Upper lobe of left lung (tissue), 6 donors: ENCODE results near the gene KCNC1. TPM values are rescaled to one million over a fixed set of nuclear protein-coding genes. Genes with fewer than 3 reads are reported as not detected.

ENCODE experiments used
- ATAC-seq, 2 donors: fragments of 200-7000 bp; cut with Tn5 transposase; one replicate each; pipeline ENCODE4 v1.9.1; 2022; ENCODE audit warnings: mild to moderate bottlenecking in 2 of 2, moderate library complexity in 2 of 2; ENCODE audit not compliant: low FRiP score in 2 of 2
- DNase-seq, 2 donors: peaks; one replicate each; pipeline ENCODE4 v3.0.0-alpha.2; 2019 to 2020
- H3K27ac ChIP-seq, 4 donors: fragments of 200-600 bp; sonication (generic); one replicate each; pipeline ENCODE4 v1.5.1; 2016 to 2019
- H3K27me3 ChIP-seq, 4 donors: fragments of 200-600 bp; sonication (generic); one replicate each; pipeline ENCODE4 v1.5.1; 2017 to 2019
- H3K36me3 ChIP-seq, 4 donors: fragments of 200-600 bp; sonication (generic); one replicate each; pipeline ENCODE4 v1.5.1; 2016 to 2019
- H3K4me1 ChIP-seq, 4 donors: fragments of 200-600 bp; sonication (generic); one replicate each; pipeline ENCODE4 v1.5.1; 2018 to 2019
- H3K4me3 ChIP-seq, 4 donors: fragments of 200-600 bp; sonication (generic); one replicate each; pipeline ENCODE4 v1.5.1; 2017 to 2019; ENCODE audit warnings: mild to moderate bottlenecking in 2 of 4, moderate library complexity in 1 of 4
- H3K9me3 ChIP-seq, 4 donors: fragments of 200-600 bp; sonication (generic); one replicate each; pipeline ENCODE4 v1.5.1; 2018 to 2019
- EP300 ChIP-seq, 4 donors: sonication (generic); formaldehyde crosslinking; IDR thresholded peaks; one replicate each; pipeline ENCODE4 v1.5.1; 2017; ENCODE audit warnings: antibody characterized with exemption in 4 of 4, control low read depth in 2 of 4
- POLR2A ChIP-seq, 4 donors: fragments of 450-650 bp; IDR thresholded peaks; one replicate each; pipeline ENCODE4 v1.5.1; 2016 to 2017; ENCODE audit warnings: antibody characterized with exemption in 4 of 4, mild to moderate bottlenecking in 2 of 4
- POLR2AphosphoS5 ChIP-seq, 2 donors: sonication (generic); formaldehyde crosslinking; IDR thresholded peaks; one replicate each; pipeline ENCODE4 v1.5.1; 2017; ENCODE audit warnings: antibody characterized with exemption in 2 of 2
- WGBS, 2 donors: methylation state at CpG; one replicate each; pipeline ENCODE4 v1.1.5; 2017 to 2018; 5-methylcytosine and 5-hydroxymethylcytosine counted together
- total RNA-seq, 6 donors: library from RNA; depleted of rRNA in 4 of 6; stranded (reverse); fragments of >200 nt in 4 of 6; gene quantifications; one replicate each; pipeline versions ENCODE4 v1.1.0 to v1.2.1, GENCODE V29; 2016 to 2021
- TF ChIP-seq, protein P1 (sequence below), 6 experiments: fragments of 450-650 bp in 4 of 6; fragments of 200-600 bp in 2 of 6; sonication (generic) in 2 of 6; IDR thresholded peaks; one replicate each; pipeline ENCODE4 v1.5.1; 2016 to 2019; ENCODE audit warnings: antibody characterized with exemption in 6 of 6
- donor health status: DM: no; HTN: no; CAD: no; lungs with moderate emphysema.
- donor health status: DM: no; HTN: yes; CAD: no; lungs with severe emphysema.

KCNC1 gene
- total RNA-seq, 6 donors from 2014 or later: not detected

GRCh38 chr11:17740649-17741235 is 6.2 kb downstream of the KCNC1 start:
- Histone ChIP-seq H3K27me3 (peaks cover 0 to 31% (median 14%) of the 10 kb centered on the region in 4 donors), H3K27ac (no peak overlapping the region), H3K4me1 (peaks cover 0 to 6% (median under 1%) of the 10 kb centered on the region in 4 donors), H3K9me3 (no peaks in the 10 kb centered on the region), H3K4me3 (no peak overlapping the region), H3K36me3 (no peaks in the 10 kb centered on the region)
- TF ChIP-seq EP300 (IDR thresholded peaks at IDR 0.05): no peak
- no peak for TF ChIP-seq POLR2AphosphoS5 (IDR thresholded peaks at IDR 0.05)
- TF ChIP-seq POLR2A (IDR thresholded peaks at IDR 0.05): no peak
- TF ChIP-seq, protein P1, sequence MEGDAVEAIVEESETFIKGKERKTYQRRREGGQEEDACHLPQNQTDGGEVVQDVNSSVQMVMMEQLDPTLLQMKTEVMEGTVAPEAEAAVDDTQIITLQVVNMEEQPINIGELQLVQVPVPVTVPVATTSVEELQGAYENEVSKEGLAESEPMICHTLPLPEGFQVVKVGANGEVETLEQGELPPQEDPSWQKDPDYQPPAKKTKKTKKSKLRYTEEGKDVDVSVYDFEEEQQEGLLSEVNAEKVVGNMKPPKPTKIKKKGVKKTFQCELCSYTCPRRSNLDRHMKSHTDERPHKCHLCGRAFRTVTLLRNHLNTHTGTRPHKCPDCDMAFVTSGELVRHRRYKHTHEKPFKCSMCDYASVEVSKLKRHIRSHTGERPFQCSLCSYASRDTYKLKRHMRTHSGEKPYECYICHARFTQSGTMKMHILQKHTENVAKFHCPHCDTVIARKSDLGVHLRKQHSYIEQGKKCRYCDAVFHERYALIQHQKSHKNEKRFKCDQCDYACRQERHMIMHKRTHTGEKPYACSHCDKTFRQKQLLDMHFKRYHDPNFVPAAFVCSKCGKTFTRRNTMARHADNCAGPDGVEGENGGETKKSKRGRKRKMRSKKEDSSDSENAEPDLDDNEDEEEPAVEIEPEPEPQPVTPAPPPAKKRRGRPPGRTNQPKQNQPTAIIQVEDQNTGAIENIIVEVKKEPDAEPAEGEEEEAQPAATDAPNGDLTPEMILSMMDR (IDR thresholded peaks at IDR 0.05): no peak
- 48 to 67% methylated on average over 5 of the region's 7 CpGs for WGBS, 2 donors
- DNase-seq: no peak
- ATAC-seq: no peak

DNA sequence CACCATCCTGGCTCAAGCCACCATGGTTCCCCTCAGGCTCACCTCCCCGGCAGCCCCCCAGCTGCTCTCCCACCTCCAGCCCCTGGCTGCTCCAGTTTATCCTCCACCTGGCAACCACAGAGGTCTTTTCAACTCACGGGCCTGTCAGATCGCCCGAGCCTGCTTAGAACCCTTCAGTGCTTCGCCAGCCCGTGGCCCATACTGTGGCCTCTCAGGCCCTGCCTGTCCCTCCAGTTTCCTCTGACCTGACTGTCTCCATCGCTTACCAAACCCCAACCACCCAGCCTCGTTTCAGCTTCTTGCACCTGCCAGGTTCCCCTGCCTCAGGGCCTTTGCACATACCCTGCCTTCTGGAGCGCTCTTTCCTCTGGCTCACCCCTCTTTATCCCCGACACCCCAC is 6.9 kb downstream of the KCNC1 start:
- peaks cover 0 to 23% (median 11%) of the 10 kb centered on the region in 4 donors for H3K27me3 ChIP-seq
- no peaks in the 10 kb centered on the region for H3K36me3 ChIP-seq
- peak in 1 of 2 donors; percentile 54 for DNase-seq
- H3K4me1 ChIP-seq: no peaks in the 10 kb centered on the region
- H3K27ac ChIP-seq: no peak overlapping the region
- H3K9me3 ChIP-seq: no peaks in the 10 kb centered on the region
- 88 to 91% methylated on average over 10 of the region's 10 CpGs for WGBS, 2 donors
- no peak overlapping the region for H3K4me3 ChIP-seq
- no peak for TF ChIP-seq EP300 (IDR thresholded peaks at IDR 0.05)
- TF ChIP-seq POLR2AphosphoS5 (IDR thresholded peaks at IDR 0.05): no peak
- no peak for TF ChIP-seq POLR2A (IDR thresholded peaks at IDR 0.05)
- TF ChIP-seq, protein P1 (IDR thresholded peaks at IDR 0.05): no peak
- no peak for ATAC-seq

DNA sequence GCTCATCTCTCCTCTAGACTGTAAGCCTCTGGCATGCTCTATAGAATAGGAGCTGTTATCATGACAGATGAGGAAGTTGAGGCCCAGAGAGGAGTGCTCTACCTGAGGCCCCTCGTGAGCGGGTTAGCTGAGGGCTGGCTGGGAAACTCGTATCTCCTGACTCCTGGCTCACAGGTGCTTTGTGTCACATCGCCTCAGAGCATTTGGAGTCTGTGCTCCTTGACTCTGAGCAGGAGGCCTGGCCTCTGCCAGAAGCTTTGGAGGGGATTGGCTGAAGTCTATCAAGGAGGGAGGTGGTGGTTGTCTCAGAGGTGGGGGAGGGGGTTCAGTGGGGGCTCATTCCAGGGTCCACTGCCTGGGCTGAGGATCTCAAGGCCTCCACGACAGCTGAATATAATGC is 7.4 kb downstream of the KCNC1 start:
- Histone ChIP-seq H3K9me3 (no peaks in the 10 kb centered on the region), H3K4me3 (no peak overlapping the region), H3K27ac (no peak overlapping the region), H3K36me3 (no peaks in the 10 kb centered on the region), H3K4me1 (no peaks in the 10 kb centered on the region), H3K27me3 (peaks cover 0 to 18% (median 9%) of the 10 kb centered on the region in 4 donors)
- TF ChIP-seq POLR2AphosphoS5 (IDR thresholded peaks at IDR 0.05): no peak
- DNase-seq (no peak), ATAC-seq (no peak)
- 46 to 67% methylated on average over 4 to 5 of the region's 5 CpGs for WGBS, 2 donors

DNA sequence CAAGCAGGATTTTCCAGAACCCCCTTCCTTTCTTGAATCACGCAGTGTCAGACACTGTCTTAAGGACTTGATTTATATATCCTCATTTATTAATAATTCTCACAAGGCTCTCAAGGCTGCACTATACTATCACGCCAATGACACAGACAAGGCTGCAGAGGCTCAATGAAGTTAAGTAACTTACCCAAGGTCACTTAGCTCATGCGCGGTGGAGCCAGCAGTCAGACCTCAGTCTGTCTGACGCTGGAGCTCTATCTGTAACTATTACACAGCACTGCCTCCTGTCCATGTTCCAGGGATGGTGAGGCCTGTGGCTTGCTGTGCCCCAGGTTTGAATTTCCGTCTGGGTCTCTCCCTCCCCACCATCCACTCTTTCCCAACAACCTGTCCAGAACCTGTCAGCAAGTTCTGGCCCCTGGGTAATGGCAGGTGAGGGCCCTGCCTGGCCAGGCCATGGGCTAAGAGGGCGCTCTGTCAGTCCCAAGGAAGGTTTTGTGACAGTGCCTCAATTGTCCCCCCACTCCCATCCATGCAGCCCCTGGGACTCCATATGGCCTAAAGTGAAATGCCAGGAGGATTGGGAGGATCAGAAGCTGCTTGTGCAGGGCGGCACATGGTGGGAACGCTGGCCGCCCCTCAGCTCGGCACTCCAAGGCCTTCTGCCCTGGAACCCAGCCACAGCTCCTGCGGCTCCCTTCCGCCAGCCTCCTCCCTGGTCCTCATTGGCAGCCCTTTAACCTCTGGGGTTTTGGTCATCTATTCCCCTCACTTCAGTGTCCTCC is 8.6 kb downstream of the KCNC1 start:
- no peak overlapping the region for H3K27ac ChIP-seq
- no peaks in the 10 kb centered on the region for H3K4me1 ChIP-seq
- DNase-seq: no peak
- TF ChIP-seq POLR2AphosphoS5 (IDR thresholded peaks at IDR 0.05) (no peak), EP300 (IDR thresholded peaks at IDR 0.05) (no peak), POLR2A (IDR thresholded peaks at IDR 0.05) (no peak)
- TF ChIP-seq, protein P1 (IDR thresholded peaks at IDR 0.05): no peak
- H3K36me3 ChIP-seq: no peaks in the 10 kb centered on the region
- peaks cover 0 to 7% (median 3%) of the 10 kb centered on the region in 4 donors for H3K27me3 ChIP-seq
- 84 to 90% methylated on average over 13 of the region's 13 CpGs for WGBS, 2 donors
- ATAC-seq: no peak
- H3K9me3 ChIP-seq: no peaks in the 10 kb centered on the region
- H3K4me3 ChIP-seq: no peak overlapping the region

GRCh38 chr11:17743808-17744119 is 9.2 kb downstream of the KCNC1 start:
- TF ChIP-seq POLR2A (IDR thresholded peaks at IDR 0.05) (no peak), POLR2AphosphoS5 (IDR thresholded peaks at IDR 0.05) (no peak), EP300 (IDR thresholded peaks at IDR 0.05) (no peak)
- TF ChIP-seq, protein P1 (IDR thresholded peaks at IDR 0.05): no peak
- no peak for DNase-seq

More at GRCh38 chr11:17743808-17744119, 9.2 kb downstream of the KCNC1 start:
- no peaks in the 10 kb centered on the region for H3K4me1 ChIP-seq
- H3K9me3 ChIP-seq: no peaks in the 10 kb centered on the region
- no peaks in the 10 kb centered on the region for H3K36me3 ChIP-seq
- H3K27me3 ChIP-seq: peaks cover 0 to 3% (median under 1%) of the 10 kb centered on the region in 4 donors
- no peak overlapping the region for H3K27ac ChIP-seq
- no peak overlapping the region for H3K4me3 ChIP-seq
- 71 to 80% methylated on average over 5 of the region's 5 CpGs for WGBS, 2 donors
- no peak for ATAC-seq
